Adipocyte (in vitro differentiated cells): ENCODE data around the gene MAOB.
"Not testable (repeated sequence)": the region's sequence is repeated elsewhere in the genome, so short reads cannot be mapped to it uniquely, and the experiment has no call there.

Source experiments
- DNase-seq: peaks from one replicate; pipeline ENCODE4 v3.0.0-alpha.2; 2015; ENCODE audit warnings: low read depth
- H3K27me3 ChIP-seq: replicated peaks from 2 replicates; pipeline ENCODE4 v1.7.0; 2013; ENCODE audit warnings: mild to moderate bottlenecking, low read length, moderate library complexity; ENCODE audit not compliant: control insufficient read depth, insufficient read depth
- H3K36me3 ChIP-seq: 2 replicates; pipeline ENCODE4 v1.7.0; 2013; ENCODE audit warnings: low read length, mild to moderate bottlenecking, moderate library complexity; ENCODE audit not compliant: control insufficient read depth, insufficient read depth, severe bottlenecking
- H3K4me1 ChIP-seq: 2 replicates; pipeline ENCODE4 v1.7.0; 2013; ENCODE audit warnings: mild to moderate bottlenecking, low read length, moderate library complexity; ENCODE audit not compliant: control insufficient read depth, insufficient read depth
- H3K4me3 ChIP-seq: 2 replicates; pipeline ENCODE4 v1.7.0; 2013; ENCODE audit warnings: mild to moderate bottlenecking, low read length, moderate library complexity
- H3K9ac ChIP-seq: 2 replicates; pipeline ENCODE4 v1.7.0; 2013; ENCODE audit warnings: mild to moderate bottlenecking, low read length, moderate library complexity
- H3K9me3 ChIP-seq: 2 replicates; pipeline ENCODE4 v1.7.0; 2013; ENCODE audit warnings: mild to moderate bottlenecking, low read length, moderate library complexity; ENCODE audit not compliant: control insufficient read depth

MAOB gene

DNA sequence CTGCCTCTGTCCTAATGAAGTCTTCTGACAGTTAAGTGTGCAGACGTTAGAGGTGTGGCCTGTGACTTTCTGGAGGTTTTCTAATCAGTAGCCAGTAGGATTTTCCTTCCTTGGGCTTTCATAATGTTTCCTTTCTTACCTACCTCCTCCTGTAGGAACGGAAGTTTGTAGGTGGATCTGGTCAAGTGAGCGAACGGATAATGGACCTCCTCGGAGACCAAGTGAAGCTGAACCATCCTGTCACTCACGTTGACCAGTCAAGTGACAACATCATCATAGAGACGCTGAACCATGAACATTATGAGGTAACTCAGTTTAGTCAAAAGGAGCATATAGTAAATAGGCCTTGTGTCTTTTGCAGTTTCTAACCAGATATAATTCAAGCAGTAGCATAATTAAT is 151.2 kb downstream of the MAOB start:
- peaks cover 56% of the 10 kb centered on the region for H3K36me3 ChIP-seq
- no peak for DNase-seq
- H3K27me3 ChIP-seq: no peaks in the 10 kb centered on the region
- H3K4me1 ChIP-seq: peaks cover 4% of the 10 kb centered on the region
- no peak overlapping the region for H3K4me3 ChIP-seq
- H3K9ac ChIP-seq: no peak overlapping the region
- H3K9me3 ChIP-seq: no peaks in the 10 kb centered on the region

DNA sequence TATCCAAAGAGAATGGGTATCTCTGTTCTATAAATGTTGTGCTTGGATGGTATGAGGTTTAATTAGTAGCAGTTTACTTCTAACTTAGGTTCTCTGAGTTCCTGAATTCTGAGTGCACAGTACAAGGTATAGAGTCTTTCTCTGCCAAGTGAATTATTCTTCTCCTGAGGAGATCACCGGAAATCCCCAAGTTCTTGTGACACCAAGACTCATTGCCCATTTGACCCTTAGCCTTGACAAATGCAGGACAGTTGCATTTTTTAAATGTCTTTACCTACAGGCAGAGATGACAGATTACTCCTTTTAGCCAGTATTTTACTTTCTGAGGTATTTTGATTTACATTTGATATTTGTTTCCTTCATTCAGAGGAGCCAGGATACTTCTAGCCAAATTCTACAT is 153.3 kb downstream of the MAOB start:
- H3K9ac ChIP-seq: no peak overlapping the region
- H3K9me3 ChIP-seq: peaks cover 2% of the 10 kb centered on the region
- peaks cover 43% of the 10 kb centered on the region for H3K36me3 ChIP-seq
- H3K27me3 ChIP-seq: no peaks in the 10 kb centered on the region
- no peak for DNase-seq
- H3K4me3 ChIP-seq: no peak overlapping the region
- peaks cover 4% of the 10 kb centered on the region for H3K4me1 ChIP-seq

DNA sequence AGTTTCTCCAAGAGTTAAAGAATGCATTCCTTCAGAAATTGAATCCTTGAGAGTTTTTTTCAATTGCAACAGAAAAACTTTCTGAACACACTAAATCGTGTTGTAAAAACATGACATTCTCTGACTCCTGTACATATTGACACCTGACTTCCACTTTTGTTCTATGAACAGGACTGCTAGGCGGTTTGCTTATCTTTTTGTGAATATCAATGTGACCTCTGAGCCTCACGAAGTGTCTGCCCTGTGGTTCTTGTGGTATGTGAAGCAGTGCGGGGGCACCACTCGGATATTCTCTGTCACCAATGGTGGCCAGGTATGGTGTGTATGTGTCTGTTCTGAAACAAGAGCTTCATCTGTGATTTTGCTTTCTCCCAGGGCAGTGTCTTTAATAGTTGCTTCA is 154.2 kb downstream of the MAOB start:
- H3K4me1 ChIP-seq: peaks cover 4% of the 10 kb centered on the region
- H3K9ac ChIP-seq: no peak overlapping the region
- H3K36me3 ChIP-seq: peaks cover 33% of the 10 kb centered on the region
- H3K27me3 ChIP-seq: no peaks in the 10 kb centered on the region
- DNase-seq: peak; percentile 13
- H3K4me3 ChIP-seq: no peak overlapping the region
- peaks cover 2% of the 10 kb centered on the region for H3K9me3 ChIP-seq

DNA sequence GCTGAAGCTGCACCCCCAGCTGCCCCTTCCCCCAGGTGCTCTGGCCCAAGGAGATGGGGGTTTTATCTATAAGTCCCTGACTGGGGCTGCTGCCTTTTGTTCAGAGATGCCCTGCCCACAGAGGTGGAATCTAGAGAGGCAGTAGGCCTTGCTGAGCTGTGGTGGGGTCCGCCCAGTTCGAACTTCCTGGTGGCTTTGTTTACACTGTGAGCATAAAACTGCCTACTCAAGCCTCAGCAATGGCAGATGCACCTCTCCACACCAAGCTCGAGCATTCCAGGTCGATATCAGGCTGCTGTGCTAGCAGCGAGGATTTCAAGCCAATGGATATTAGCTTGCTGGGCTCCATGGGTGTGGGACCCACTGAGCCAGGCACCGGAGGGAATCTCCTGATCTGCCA is 155.0 kb downstream of the MAOB start:
- H3K36me3 ChIP-seq: peaks cover 26% of the 10 kb centered on the region
- H3K27me3 ChIP-seq, DNase-seq: not testable (repeated sequence)

DNA sequence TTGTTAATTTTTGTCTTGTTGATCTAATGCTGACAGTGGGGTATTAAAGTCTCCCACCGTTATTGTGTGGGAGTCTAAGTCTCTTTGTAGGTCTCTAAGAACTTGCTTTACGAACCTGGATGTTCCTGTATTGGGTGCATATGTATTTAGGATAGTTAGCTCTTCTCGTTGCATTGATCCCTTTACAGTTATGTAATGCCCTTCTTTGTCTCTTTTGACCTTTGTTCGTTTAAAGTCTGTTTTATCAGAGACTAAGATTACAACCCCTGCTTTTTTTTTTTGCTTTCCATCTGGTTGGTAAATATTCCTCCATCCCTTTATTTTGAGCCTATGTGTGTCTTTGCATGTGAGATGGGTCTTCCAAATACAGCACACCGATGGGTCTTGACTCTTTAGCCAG is 157.0 kb downstream of the MAOB start:
- H3K27me3 ChIP-seq, DNase-seq, H3K36me3 ChIP-seq, H3K4me1 ChIP-seq, H3K9ac ChIP-seq, H3K4me3 ChIP-seq: not testable (repeated sequence)
- peaks cover 12% of the 10 kb centered on the region for H3K9me3 ChIP-seq

More for the DNA sequence above, 155.0 kb downstream of the MAOB start:
- not testable (repeated sequence) for H3K9me3 ChIP-seq, H3K9ac ChIP-seq, H3K4me1 ChIP-seq, H3K4me3 ChIP-seq

DNA sequence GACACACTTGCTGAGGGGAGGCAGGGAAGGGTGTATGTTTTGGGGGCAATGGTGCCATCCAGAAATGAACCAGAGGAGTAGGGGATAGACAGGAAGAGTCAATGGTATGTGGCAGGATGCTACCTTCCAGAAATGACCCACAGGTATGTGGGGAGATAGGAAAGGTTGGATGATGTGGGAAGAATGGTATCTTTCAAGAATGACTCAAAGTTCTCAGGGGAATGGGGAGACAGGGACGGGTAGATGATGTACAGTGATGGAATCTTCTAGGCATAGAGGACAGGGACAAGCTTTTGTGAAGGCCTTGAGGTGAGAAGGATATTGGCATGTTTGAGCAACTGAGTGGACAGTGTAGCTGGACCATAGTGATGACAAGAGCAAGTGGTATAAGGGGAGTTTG is 161.3 kb downstream of the MAOB start:
- Histone ChIP-seq H3K4me3 (no peak overlapping the region), H3K36me3 (no peaks in the 10 kb centered on the region), H3K4me1 (no peaks in the 10 kb centered on the region), H3K9ac (no peak overlapping the region), H3K27me3 (no peaks in the 10 kb centered on the region), H3K9me3 (peaks cover 12% of the 10 kb centered on the region)
- DNase-seq: no peak

DNA sequence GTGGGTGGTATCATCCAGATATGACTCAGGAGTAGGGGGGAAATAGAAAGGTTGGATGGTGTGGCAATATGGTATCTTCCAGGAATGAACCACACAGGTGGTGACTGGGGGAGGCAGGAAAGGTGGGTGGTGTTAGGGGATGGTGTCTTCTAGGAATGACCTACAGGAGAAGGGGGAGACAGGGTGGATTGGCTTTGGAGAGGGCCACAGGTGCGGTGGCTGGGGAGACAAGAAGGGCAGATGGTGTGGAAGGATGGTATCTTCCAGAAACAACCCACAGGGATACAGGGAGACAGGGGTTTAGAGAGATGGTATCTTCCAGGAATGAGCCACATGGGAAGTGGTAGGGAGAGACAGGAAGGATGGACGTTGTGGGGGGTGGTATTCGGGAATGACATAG is 162.2 kb downstream of the MAOB start:
- Histone ChIP-seq H3K9me3 (peaks cover 10% of the 10 kb centered on the region), H3K4me1 (no peaks in the 10 kb centered on the region), H3K36me3 (peaks cover 3% of the 10 kb centered on the region), H3K4me3 (no peak overlapping the region), H3K9ac (no peak overlapping the region), H3K27me3 (no peaks in the 10 kb centered on the region)
- DNase-seq: no peak

DNA sequence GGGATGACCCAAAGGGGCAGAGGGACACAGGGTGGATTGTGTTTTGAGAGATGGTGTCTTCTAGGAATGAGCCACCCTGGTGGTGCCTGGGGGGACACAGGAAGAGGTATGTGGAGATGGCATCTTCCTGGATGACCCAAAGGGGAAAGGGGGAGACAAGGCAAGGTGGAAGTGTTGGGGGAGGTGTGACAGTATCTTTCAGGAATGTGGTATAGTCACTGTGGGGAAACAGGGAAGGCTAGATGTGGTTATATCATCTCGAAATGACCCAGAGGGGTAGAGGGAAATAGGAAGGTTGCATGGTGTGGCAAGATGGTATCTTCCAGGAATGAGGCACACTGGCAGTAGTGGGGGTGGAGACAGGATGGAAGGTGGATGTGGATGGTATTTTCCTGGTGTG is 163.3 kb downstream of the MAOB start:
- no peaks in the 10 kb centered on the region for H3K4me1 ChIP-seq
- no peak for DNase-seq
- H3K9me3 ChIP-seq: peaks cover 13% of the 10 kb centered on the region
- no peak overlapping the region for H3K4me3 ChIP-seq
- no peak overlapping the region for H3K9ac ChIP-seq
- peaks cover 4% of the 10 kb centered on the region for H3K27me3 ChIP-seq
- peaks cover 3% of the 10 kb centered on the region for H3K36me3 ChIP-seq

DNA sequence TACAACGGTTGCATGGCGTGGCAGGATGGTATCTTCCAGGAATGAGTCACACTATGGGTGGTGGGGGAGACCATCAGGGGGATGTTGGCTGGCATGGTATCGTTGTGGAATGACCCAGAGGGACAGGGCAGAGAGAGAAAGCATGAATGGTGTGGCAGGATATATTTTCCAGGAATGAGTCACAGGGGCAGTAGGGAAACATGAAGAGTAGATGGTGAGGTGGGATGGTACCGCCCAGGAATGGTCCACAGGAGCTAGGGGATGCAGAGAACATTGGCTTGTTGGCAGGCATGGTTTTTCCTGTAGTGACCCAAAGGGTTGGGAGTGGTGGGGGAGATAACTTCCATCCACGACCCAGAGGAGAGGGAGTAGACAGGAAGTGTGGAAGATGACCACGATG is 163.7 kb downstream of the MAOB start:
- no peak for DNase-seq
- Histone ChIP-seq H3K9ac (no peak overlapping the region), H3K4me1 (no peaks in the 10 kb centered on the region), H3K9me3 (peaks cover 14% of the 10 kb centered on the region), H3K4me3 (no peak overlapping the region), H3K27me3 (peaks cover 6% of the 10 kb centered on the region), H3K36me3 (peaks cover 6% of the 10 kb centered on the region)

DNA sequence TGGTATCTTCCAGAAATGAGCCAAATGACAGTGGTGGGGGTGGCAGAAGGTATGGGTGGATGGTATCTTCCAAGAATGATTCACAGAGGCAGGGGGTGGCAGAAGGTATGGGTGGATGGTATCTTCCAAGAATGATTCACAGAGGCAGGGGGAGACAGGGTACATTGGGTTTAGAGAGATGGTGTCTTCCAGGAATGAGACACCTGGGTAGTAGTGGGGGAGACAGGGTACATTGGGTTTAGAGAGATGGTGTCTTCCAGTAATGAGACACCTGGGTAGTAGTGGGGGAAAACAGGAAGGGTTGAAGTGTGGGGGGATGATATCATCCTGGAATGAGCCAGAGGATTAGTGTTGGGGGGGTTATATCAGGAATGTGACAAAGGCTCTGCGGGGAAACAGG is 164.2 kb downstream of the MAOB start:
- peaks cover 14% of the 10 kb centered on the region for H3K9me3 ChIP-seq
- no peak overlapping the region for H3K4me3 ChIP-seq
- no peak overlapping the region for H3K9ac ChIP-seq
- peaks cover 11% of the 10 kb centered on the region for H3K36me3 ChIP-seq
- no peaks in the 10 kb centered on the region for H3K4me1 ChIP-seq
- H3K27me3 ChIP-seq: peaks cover 6% of the 10 kb centered on the region
- DNase-seq: no peak

DNA sequence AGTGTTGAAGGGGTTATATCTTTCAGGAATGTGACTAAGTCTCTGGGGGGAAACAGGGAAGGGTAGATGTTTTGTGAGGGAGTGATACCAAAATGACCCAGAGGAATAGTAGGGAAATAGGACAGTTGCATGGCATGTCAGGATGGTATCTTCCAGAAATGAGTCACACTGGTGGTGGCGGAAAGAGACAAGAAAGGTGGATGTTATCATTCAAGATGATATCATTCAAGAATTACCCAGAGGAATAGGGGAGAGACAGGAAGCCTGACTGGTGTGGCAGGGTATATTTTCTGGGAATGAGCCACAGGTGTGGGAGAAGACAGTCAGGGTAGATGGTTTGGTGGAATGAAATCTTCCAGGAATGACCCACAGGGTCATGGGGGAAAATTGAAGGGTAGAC is 165.1 kb downstream of the MAOB start:
- Histone ChIP-seq H3K27me3 (peaks cover 6% of the 10 kb centered on the region), H3K9me3 (peaks cover 14% of the 10 kb centered on the region), H3K4me3 (no peak overlapping the region), H3K4me1 (no peaks in the 10 kb centered on the region), H3K36me3 (peaks cover 20% of the 10 kb centered on the region), H3K9ac (no peak overlapping the region)
- no peak for DNase-seq

DNA sequence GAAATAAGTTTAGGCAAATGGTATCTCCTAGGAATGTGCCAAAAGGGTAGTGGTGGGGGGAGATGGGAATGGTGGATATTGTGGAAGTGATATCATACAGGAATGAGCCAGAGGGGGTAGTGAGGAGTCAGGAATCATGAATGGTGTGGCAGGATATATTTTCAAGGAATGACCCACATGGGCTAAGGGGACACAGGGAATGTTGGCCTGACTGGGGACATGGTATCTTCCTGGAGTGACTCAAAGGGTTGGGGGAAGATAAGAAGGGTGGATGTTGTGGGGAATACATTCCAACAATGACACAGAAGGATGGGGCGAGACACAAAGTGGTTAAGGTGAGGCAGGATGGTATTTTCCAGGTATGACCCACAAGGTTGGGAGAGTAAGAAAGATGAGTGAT is 165.6 kb downstream of the MAOB start:
- H3K36me3 ChIP-seq: peaks cover 25% of the 10 kb centered on the region
- peaks cover 6% of the 10 kb centered on the region for H3K27me3 ChIP-seq
- no peak for DNase-seq
- peaks cover 14% of the 10 kb centered on the region for H3K9me3 ChIP-seq
- no peak overlapping the region for H3K9ac ChIP-seq
- H3K4me3 ChIP-seq: no peak overlapping the region
- no peaks in the 10 kb centered on the region for H3K4me1 ChIP-seq
